Left lung (tissue), 10 donors: ENCODE results near the gene SLC22A1. TPM values are rescaled to one million over a fixed set of nuclear protein-coding genes. Genes with fewer than 3 reads are reported as not detected.
"Not testable (repeated sequence)": the region's sequence is repeated elsewhere in the genome, so short reads cannot be mapped to it uniquely, and the experiment has no call there.

Experiments used
- ATAC-seq: fragments of 200-7000 bp; cut with Tn5 transposase; one replicate; pipeline ENCODE4 v1.9.1; 2020; ENCODE audit warnings: moderate library complexity
- DNase-seq, 4 donors: peaks; one replicate each; pipeline ENCODE4 v3.0.0-alpha.2; 2013 to 2020
- H3K27ac ChIP-seq, 2 donors: fragments of 200-600 bp; sonication (generic) in 1 of 2; one replicate each; pipeline versions ENCODE4 v1.5.0 to v1.8.0; 2020 to 2021
- H3K27me3 ChIP-seq, 2 donors: fragments of 200-600 bp; sonication (generic) in 1 of 2; one replicate each; pipeline versions ENCODE4 v1.5.0 to v1.8.0; 2020 to 2021
- H3K36me3 ChIP-seq, 2 donors: fragments of 200-600 bp; sonication (generic) in 1 of 2; one replicate each; pipeline versions ENCODE4 v1.5.0 to v1.8.0; 2020 to 2021
- H3K4me1 ChIP-seq, 2 donors: fragments of 200-600 bp; one replicate each; pipeline ENCODE4 v1.8.0; 2021
- H3K4me3 ChIP-seq, 2 donors: fragments of 200-600 bp; sonication (generic) in 1 of 2; one replicate each; pipeline versions ENCODE4 v1.5.0 to v1.8.0; 2020 to 2021; ENCODE audit warnings: mild to moderate bottlenecking in 1 of 2
- H3K9me3 ChIP-seq, 2 donors: fragments of 200-600 bp; sonication (generic) in 1 of 2; one replicate each; pipeline versions ENCODE4 v1.5.0 to v1.8.0; 2020 to 2021
- intact Hi-C, 2 donors: fragments of 100-400 bp; cut with DNase I; formaldehyde crosslinking; loops; one replicate each; pipeline versions ENCODE4 v1.11.2 to v1.14.2; 2022
- polyA plus RNA-seq, 6 donors: library from polyadenylated mRNA; unstranded; fragments of 120-200 nt; gene quantifications; one replicate each; pipeline ENCODE4 v1.2.1, GENCODE V29; 2013; ENCODE audit not compliant: insufficient read length in 6 of 6
- total RNA-seq, 2 donors: library from RNA; stranded (reverse); fragmentation: NEBNext Ultra II Directional; extraction: Animal tissue kit (Norgen Biotek cat#: 25700); gene quantifications; one replicate each; pipeline ENCODE4 v1.2.1, GENCODE V29; 2021
- TF ChIP-seq, protein P1 (sequence below), 2 donors: fragments of 200-600 bp; sonication (generic) in 1 of 2; IDR thresholded peaks; one replicate each; pipeline versions ENCODE4 v1.5.0 to v1.8.0; 2021; ENCODE audit warnings: antibody characterized with exemption in 2 of 2
- donor health status: DM: no; HTN: yes; CAD: no.
- donor health status: DM: no; HTN: no; CAD: no.

Gene SLC22A1
- total and polyA plus RNA-seq, 8 donors: 0.24 to 2.7 (median 0.45) TPM

DNA sequence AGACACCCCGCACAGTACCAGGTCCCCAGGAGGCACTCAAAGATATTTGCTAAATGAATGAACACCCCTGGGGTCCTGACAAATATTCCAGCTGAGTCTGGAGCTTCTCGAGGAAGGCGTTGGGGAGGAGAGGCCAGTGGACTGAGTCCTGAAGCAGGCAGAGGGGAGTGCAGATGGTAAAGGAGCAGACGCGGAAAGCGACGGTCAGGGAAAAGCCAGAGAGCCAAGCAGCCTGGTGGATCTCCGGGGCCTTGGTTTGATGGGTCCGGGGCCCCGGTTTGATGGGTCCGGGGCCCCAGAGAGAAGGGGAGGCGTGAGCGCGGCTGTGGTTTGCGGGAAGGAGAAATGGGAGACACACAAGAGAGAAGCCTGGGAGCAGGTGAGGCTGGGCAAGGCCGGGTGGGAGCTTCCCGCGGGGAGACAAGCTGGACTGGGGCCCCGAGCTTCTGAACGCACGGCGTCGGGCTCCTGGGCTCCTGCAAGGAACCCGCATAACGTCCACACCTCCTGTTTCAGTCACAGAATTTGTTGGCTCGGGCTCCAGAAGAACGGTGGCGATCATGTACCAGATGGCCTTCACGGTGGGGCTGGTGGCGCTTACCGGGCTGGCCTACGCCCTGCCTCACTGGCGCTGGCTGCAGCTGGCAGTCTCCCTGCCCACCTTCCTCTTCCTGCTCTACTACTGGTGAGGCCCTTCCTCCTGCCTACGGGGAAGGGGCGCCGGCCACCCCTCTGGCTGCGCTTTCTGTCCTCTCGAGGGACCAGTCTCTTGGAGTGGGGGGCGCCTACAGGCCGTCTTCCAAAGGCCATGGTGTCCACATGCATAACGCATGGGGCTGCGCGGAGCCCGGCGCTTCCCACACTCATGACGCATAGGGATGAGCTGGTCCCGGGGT lies 12.1 kb downstream of the SLC22A1 start:
- Histone ChIP-seq H3K4me1 (no peaks in the 10 kb centered on the region), H3K27ac (no peak overlapping the region), H3K4me3 (no peak overlapping the region), H3K27me3 (no peaks in the 10 kb centered on the region), H3K9me3 (no peaks in the 10 kb centered on the region), H3K36me3 (no peaks in the 10 kb centered on the region)
- intact Hi-C loops: loop anchor here in 1 of 2 donors (10.0 kb wide), 1 partner anchor 321 kb away; no protein-coding TSS in a partner anchor
- DNase-seq: peak in 1 of 4 donors; percentile 79
- ATAC-seq: no peak
- TF ChIP-seq, protein P1, sequence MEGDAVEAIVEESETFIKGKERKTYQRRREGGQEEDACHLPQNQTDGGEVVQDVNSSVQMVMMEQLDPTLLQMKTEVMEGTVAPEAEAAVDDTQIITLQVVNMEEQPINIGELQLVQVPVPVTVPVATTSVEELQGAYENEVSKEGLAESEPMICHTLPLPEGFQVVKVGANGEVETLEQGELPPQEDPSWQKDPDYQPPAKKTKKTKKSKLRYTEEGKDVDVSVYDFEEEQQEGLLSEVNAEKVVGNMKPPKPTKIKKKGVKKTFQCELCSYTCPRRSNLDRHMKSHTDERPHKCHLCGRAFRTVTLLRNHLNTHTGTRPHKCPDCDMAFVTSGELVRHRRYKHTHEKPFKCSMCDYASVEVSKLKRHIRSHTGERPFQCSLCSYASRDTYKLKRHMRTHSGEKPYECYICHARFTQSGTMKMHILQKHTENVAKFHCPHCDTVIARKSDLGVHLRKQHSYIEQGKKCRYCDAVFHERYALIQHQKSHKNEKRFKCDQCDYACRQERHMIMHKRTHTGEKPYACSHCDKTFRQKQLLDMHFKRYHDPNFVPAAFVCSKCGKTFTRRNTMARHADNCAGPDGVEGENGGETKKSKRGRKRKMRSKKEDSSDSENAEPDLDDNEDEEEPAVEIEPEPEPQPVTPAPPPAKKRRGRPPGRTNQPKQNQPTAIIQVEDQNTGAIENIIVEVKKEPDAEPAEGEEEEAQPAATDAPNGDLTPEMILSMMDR (IDR thresholded peaks at IDR 0.05): no peak

DNA sequence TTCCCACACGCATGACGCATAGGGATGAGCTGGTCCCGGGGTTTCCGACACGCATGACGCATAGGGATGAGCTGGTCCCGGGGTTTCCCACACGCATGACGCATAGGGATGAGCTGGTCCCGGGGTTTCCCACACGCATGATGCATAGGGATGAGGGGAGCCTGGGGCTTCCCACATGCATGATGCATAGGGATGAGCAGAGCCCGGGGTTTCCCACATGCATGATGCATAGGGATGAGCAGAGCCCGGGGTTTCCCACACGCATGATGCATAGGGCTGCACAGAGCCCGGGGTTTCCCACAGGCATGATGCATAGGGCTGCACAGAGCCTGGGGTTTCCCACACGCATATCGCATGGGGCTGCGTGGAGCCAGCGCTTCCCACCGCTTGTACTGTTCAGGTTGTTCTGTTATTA lies 12.7 kb downstream of the SLC22A1 start:
- ATAC-seq, H3K4me3 ChIP-seq, DNase-seq, H3K4me1 ChIP-seq, H3K36me3 ChIP-seq, H3K9me3 ChIP-seq, H3K27me3 ChIP-seq, H3K27ac ChIP-seq: not testable (repeated sequence)
- intact Hi-C loops: loop anchor here in 1 of 2 donors (10.0 kb wide), 1 partner anchor 320 kb away; no protein-coding TSS in a partner anchor

DNA sequence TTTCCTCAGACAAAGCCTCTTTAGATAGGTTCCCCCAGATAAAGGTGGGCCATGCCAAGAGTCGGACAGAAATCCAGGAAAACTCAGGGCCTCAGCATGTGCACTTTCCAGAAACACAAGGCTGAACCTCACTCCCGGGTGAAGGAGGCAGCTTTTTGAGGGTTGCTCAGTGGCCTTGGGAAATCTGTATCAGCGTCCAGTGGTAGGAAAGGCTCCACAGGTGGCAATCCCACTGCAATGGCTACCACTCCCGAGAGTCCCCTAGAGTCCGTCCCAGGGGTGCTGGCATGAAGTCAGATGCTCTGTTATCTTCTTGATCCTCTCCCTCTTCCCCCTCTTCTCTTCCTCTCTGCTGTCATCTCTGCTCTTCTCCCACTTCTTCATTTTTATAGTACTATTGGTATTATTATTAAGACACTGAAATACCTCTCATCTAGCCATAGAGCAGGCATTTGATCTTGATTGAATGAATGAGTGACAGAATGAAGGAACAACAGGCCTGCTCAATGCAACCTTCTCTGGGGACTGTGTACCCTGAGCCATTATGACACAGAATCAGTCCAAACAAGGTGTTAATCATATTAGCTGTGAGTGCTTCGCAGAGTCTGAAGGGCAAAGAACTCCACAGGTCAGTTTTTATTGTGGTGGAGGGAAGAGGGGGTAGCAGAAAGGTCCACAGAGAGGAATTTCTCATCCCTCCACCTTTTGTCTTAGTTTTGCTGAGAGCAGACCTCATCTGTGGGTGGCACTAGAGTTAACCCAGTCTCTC lies 13.3 kb downstream of the SLC22A1 start:
- intact Hi-C loops: loop anchor here in 1 of 2 donors (10.0 kb wide), 1 partner anchor 320 kb away; no protein-coding TSS in a partner anchor
- ATAC-seq (no peak), DNase-seq (no peak)
- Histone ChIP-seq H3K27ac (no peak overlapping the region), H3K27me3 (no peaks in the 10 kb centered on the region), H3K4me1 (no peaks in the 10 kb centered on the region), H3K4me3 (no peak overlapping the region), H3K9me3 (no peaks in the 10 kb centered on the region), H3K36me3 (no peaks in the 10 kb centered on the region)
- TF ChIP-seq, protein P1 (IDR thresholded peaks at IDR 0.05): no peak

DNA sequence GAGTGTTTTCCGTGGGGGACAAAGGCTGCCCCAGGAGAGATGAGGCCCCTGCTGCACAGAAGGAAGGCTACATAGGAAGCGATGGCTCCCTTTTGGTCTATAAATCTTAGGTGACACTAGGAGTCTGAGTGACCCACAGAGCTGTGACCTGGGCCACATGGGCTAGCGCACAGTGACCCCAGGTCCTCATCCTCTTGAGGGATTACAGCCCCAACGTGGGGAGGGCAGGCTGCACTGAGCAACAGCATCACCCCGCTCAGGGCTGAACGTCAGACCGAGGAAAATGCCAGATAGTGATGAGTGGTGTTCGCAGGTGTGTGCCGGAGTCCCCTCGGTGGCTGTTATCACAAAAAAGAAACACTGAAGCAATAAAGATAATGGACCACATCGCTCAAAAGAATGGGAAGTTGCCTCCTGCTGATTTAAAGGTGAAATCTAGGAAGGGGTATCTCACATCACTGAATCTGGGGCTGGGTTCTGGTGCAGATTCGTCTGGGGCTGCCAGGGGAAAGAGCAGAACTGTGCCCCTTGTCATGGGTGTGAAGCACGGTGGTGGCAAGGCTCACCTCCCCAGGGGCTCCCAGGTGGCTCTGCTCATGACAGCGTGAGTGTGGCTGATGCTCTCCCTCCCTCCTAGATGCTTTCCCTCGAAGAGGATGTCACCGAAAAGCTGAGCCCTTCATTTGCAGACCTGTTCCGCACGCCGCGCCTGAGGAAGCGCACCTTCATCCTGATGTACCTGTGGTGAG lies 14.5 kb downstream of the SLC22A1 start:
- DNase-seq (no peak), ATAC-seq (no peak)
- TF ChIP-seq, protein P1 (IDR thresholded peaks at IDR 0.05): no peak
- H3K4me1 ChIP-seq: no peaks in the 10 kb centered on the region
- H3K27me3 ChIP-seq: no peaks in the 10 kb centered on the region
- intact Hi-C loops: loop anchor here in 1 of 2 donors (10.0 kb wide), 1 partner anchor 319 kb away; no protein-coding TSS in a partner anchor
- H3K36me3 ChIP-seq: no peaks in the 10 kb centered on the region
- H3K27ac ChIP-seq: no peak overlapping the region
- no peaks in the 10 kb centered on the region for H3K9me3 ChIP-seq
- no peak overlapping the region for H3K4me3 ChIP-seq
